ENCODE results near the gene DENND6A. TPM values are rescaled to one million over a fixed set of nuclear protein-coding genes. Genes with fewer than 3 reads are reported as not detected.
A peak's percentile ranks its signal among the peaks of the same experiment; 100 is the strongest.

Gene DENND6A
- total RNA-seq, 6 donors from 2014 or later = 11.7 to 67.6 (median 23.8) TPM

DNA sequence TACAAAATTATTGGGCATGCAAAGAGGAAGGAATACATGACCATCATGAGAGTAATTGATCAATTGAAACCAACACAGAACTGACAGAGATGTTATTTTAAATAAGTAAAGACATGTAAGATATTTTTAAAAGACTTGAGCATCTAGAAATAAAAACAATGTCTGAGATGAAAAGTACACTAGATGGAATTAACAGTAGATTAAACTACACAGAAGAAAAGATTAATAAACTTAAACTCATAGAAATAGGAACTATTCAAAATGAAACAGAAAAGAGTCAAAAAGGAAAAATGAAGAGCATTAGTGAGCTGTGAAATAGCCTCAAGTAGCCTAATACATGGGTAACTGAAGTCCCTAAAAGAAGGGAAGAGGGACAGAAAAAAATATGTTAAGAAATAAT, 87.2 kb downstream of the DENND6A start:
- Histone ChIP-seq H3K9me3 (no peaks in the 10 kb centered on the region), H3K4me3 (no peak overlapping the region), H3K27ac (no peak overlapping the region), H3K4me1 (no peaks in the 10 kb centered on the region), H3K36me3 (peaks cover 0 to 3% (median 0%) of the 10 kb centered on the region in 4 donors), H3K27me3 (no peaks in the 10 kb centered on the region)
- DNase-seq = no peak
- TF ChIP-seq, protein P1, sequence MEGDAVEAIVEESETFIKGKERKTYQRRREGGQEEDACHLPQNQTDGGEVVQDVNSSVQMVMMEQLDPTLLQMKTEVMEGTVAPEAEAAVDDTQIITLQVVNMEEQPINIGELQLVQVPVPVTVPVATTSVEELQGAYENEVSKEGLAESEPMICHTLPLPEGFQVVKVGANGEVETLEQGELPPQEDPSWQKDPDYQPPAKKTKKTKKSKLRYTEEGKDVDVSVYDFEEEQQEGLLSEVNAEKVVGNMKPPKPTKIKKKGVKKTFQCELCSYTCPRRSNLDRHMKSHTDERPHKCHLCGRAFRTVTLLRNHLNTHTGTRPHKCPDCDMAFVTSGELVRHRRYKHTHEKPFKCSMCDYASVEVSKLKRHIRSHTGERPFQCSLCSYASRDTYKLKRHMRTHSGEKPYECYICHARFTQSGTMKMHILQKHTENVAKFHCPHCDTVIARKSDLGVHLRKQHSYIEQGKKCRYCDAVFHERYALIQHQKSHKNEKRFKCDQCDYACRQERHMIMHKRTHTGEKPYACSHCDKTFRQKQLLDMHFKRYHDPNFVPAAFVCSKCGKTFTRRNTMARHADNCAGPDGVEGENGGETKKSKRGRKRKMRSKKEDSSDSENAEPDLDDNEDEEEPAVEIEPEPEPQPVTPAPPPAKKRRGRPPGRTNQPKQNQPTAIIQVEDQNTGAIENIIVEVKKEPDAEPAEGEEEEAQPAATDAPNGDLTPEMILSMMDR (IDR thresholded peaks at IDR 0.05) = no peak
- no peak for TF ChIP-seq POLR2A (IDR thresholded peaks at IDR 0.05)
- TF ChIP-seq POLR2AphosphoS5 (IDR thresholded peaks at IDR 0.05) = no peak
- TF ChIP-seq EP300 (IDR thresholded peaks at IDR 0.05) = no peak
- ATAC-seq (ENCODE audit: low FRiP score in 2 of 2) = no peak

DNA sequence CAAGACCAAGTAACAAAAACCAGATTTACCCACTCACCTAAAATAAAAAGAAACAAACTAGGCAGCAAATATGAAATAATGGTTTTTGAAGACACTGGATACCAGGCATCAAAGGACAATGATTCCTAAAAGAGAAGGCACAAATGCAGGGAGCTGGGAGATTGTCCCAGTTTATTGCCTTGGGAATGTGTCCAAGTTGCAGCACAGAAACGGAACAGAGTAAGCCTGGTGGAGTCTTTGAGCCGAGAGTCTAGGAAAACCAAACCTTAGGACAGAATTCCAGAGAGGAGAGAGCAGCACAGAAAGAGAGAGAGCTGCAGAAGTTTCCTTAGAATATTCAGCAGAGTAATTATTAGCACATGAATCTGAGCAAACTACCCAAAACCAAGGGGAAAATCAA, 87.9 kb downstream of the DENND6A start:
- WGBS, 2 donors = 98 to 100% methylated on average over 2 of the region's 2 CpGs
- Histone ChIP-seq H3K4me3 (no peak overlapping the region), H3K27me3 (no peaks in the 10 kb centered on the region), H3K36me3 (peaks cover 0 to 3% (median 0%) of the 10 kb centered on the region in 4 donors), H3K27ac (no peak overlapping the region), H3K9me3 (no peaks in the 10 kb centered on the region), H3K4me1 (no peaks in the 10 kb centered on the region)
- no peak for ATAC-seq (ENCODE audit: low FRiP score in 2 of 2)
- TF ChIP-seq POLR2AphosphoS5 (IDR thresholded peaks at IDR 0.05) (no peak), EP300 (IDR thresholded peaks at IDR 0.05) (no peak), POLR2A (IDR thresholded peaks at IDR 0.05) (no peak)
- TF ChIP-seq, protein P1 (IDR thresholded peaks at IDR 0.05) = no peak
- DNase-seq = no peak

DNA sequence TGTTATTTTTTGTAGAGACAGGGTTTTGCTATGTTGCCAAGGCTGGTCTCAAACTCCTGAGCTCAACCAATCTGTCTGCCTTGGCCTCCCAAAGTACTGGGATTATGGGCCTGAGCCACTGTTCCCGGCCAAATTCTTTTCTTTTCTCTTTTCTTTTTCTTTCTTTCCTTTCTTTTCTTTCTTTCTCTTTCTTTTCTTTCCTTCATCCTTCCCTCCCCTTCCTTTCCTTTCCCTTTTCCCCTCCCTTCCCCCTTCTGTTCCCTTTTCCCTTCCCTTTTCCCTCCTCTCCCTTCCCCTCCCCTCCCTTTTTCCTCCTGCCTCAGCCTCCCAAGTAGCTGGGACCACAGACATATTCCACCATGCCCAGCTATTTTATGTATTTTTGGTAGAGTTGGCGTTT, 92.7 kb downstream of the DENND6A start:
- no peak overlapping the region for H3K27ac ChIP-seq
- WGBS, 2 donors = 95 to 99% methylated on average over 2 of the region's 2 CpGs

DNA sequence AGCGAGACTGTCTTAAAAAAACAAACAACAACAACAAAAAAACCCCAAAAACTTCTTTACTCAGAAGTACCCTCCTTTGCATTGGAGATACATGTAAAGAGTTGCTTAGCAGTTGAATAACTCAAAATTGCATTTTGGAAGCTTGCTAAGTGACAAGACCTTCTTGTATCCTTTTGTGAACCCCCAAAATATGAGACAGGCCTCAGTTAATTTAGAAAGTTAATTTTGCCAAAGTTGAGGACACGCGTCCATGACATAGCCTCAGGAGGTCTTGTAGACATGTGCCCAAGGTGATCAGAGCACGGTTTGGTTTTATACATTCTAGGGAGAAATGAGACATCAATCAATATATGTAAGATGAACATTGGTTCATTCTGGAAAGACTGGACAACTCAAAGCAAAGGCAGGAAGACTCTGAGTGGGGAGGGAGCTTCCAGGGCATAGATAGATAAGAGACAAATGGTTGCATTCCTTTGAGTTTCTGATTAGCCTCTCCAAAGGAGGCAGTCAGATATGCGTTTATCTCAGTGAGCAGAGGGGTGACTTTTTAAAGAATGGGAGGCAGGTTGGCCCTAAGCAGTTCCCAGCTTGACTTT, 94.0 kb downstream of the DENND6A start:
- Histone ChIP-seq H3K4me1 (peaks cover 25 to 35% (median 27%) of the 10 kb centered on the region in 4 donors), H3K36me3 (peaks cover 0 to 3% (median 0%) of the 10 kb centered on the region in 4 donors), H3K27ac (peak overlapping the region; percentile 96 to 99 (median 98)), H3K27me3 (no peaks in the 10 kb centered on the region), H3K4me3 (peak overlapping the region in 3 of 4 donors; percentile 72 to 83 (median 75)), H3K9me3 (no peaks in the 10 kb centered on the region)
- ATAC-seq (ENCODE audit: low FRiP score in 2 of 2) (no peak), DNase-seq (no peak)
- 64 to 73% methylated on average over 5 of the region's 5 CpGs for WGBS, 2 donors
- TF ChIP-seq POLR2AphosphoS5 (IDR thresholded peaks at IDR 0.05) (no peak), POLR2A (IDR thresholded peaks at IDR 0.05) (no peak), EP300 (IDR thresholded peaks at IDR 0.05) (no peak)
- TF ChIP-seq, protein P1 (IDR thresholded peaks at IDR 0.05) = no peak

More for the DNA sequence above, 92.7 kb downstream of the DENND6A start:
- DNase-seq = no peak
- Histone ChIP-seq H3K4me1 (peaks cover 14 to 22% (median 14%) of the 10 kb centered on the region in 4 donors), H3K36me3 (peaks cover 0 to 3% (median 0%) of the 10 kb centered on the region in 4 donors), H3K9me3 (no peaks in the 10 kb centered on the region), H3K27me3 (no peaks in the 10 kb centered on the region), H3K4me3 (no peak overlapping the region)
- no peak for ATAC-seq (ENCODE audit: low FRiP score in 2 of 2)
- TF ChIP-seq, protein P1 (IDR thresholded peaks at IDR 0.05) = no peak
- TF ChIP-seq POLR2AphosphoS5 (IDR thresholded peaks at IDR 0.05) = no peak
- TF ChIP-seq POLR2A (IDR thresholded peaks at IDR 0.05) = no peak
- TF ChIP-seq EP300 (IDR thresholded peaks at IDR 0.05) = no peak

Measured in upper lobe of left lung (tissue), 6 donors.